Right lobe of liver (tissue), 6 donors: Measurements from ENCODE around the gene METTL8. TPM values are rescaled to one million over a fixed set of nuclear protein-coding genes. Genes with fewer than 3 reads are reported as not detected.
"Not testable (repeated sequence)": the region's sequence is repeated elsewhere in the genome, so short reads cannot be mapped to it uniquely, and the experiment has no call there.

Experiments
- ATAC-seq, 4 donors: fragments of 200-7000 bp; cut with Tn5 transposase; one replicate each; pipeline ENCODE4 v1.9.1; 2020; ENCODE audit warnings: mild to moderate bottlenecking in 4 of 4, moderate library complexity in 4 of 4
- DNase-seq, 3 donors: peaks; one replicate each; pipeline ENCODE4 v3.0.0-alpha.2; 2020
- H3K27ac ChIP-seq, 3 donors: fragments of 200-600 bp; one replicate each; pipeline ENCODE4 v1.8.0; 2022
- H3K27me3 ChIP-seq, 2 donors: fragments of 200-600 bp; one replicate each; pipeline ENCODE4 v1.8.0; 2022
- H3K36me3 ChIP-seq, 4 donors: fragments of 200-600 bp; sonication (generic) in 1 of 4; one replicate each; pipeline versions ENCODE4 v1.5.1 to v1.8.0; 2017 to 2022; ENCODE audit warnings: control low read depth in 1 of 4
- H3K4me1 ChIP-seq, 4 donors: fragments of 200-600 bp; sonication (generic) in 1 of 4; one replicate each; pipeline versions ENCODE4 v1.5.1 to v1.8.0; 2017 to 2022; ENCODE audit warnings: control low read depth in 1 of 4
- H3K4me3 ChIP-seq, 3 donors: fragments of 200-600 bp; one replicate each; pipeline ENCODE4 v1.8.0; 2022
- H3K9me3 ChIP-seq, 4 donors: fragments of 200-600 bp; sonication (generic) in 1 of 4; one replicate each; pipeline versions ENCODE4 v1.5.1 to v1.8.0; 2017 to 2022; ENCODE audit warnings: control low read depth in 1 of 4
- CTCF ChIP-seq, 4 donors: fragments of 200-600 bp in 3 of 4; fragments of 450-650 bp in 1 of 4; IDR thresholded peaks; one replicate each; pipeline versions ENCODE4 v1.5.1 to v1.8.0; 2016 to 2022; ENCODE audit warnings: antibody characterized with exemption in 4 of 4, mild to moderate bottlenecking in 2 of 4
- POLR2A ChIP-seq: fragments of 450-650 bp; IDR thresholded peaks from one replicate; pipeline ENCODE4 v1.6.1; 2017; ENCODE audit warnings: antibody characterized with exemption, mild to moderate bottlenecking
- WGBS: methylation state at CpG from one replicate; pipeline ENCODE4 v1.1.6; 2018; ENCODE audit warnings: low coverage, low lambda C conversion rate; ENCODE audit not compliant: insufficient coverage; ENCODE audit errors: missing lambda C conversion rate; 5-methylcytosine and 5-hydroxymethylcytosine counted together
- intact Hi-C, 2 donors: fragments of 100-400 bp; cut with DNase I; formaldehyde crosslinking; loops; one replicate each; pipeline versions ENCODE4 v1.11.2 to v1.14.1; 2022
- total RNA-seq, 6 experiments: library from RNA; depleted of rRNA in 2 of 6; stranded (reverse); fragments of >200 nt in 2 of 6; fragmentation: NEBNext Ultra II Directional in 3 of 6; extraction: Animal tissue kit (Norgen Biotek cat#: 25700) in 3 of 6; gene quantifications; one replicate each; pipeline versions ENCODE4 v1.1.0 to v1.2.4, GENCODE V29; 2016 to 2023
- donor health status: DM: no; HTN: yes; CAD: no.
- donor health status: DM: no; HTN: no; CAD: no.
- donor health status: DM: no; HTN: no; CAD: no.
- donor health status: DM: no; HTN: yes; CAD: no.
- donor health status: DM: no; HTN: yes; CAD: no.

METTL8 gene
- total RNA-seq, 6 experiments from 2014 or later = 6.5 to 13.8 (median 9.5) TPM

- no peak overlapping the region for H3K4me3 ChIP-seq
- WGBS = 74% methylated on average over 3 of the region's 3 CpGs
- intact Hi-C loops = no loop called here
- no peaks in the 10 kb centered on the region for H3K9me3 ChIP-seq
- ATAC-seq (no peak), DNase-seq (no peak)
- H3K36me3 ChIP-seq = no peaks in the 10 kb centered on the region
- H3K27me3 ChIP-seq = no peaks in the 10 kb centered on the region
- no peaks in the 10 kb centered on the region for H3K4me1 ChIP-seq
- no peak overlapping the region for H3K27ac ChIP-seq
- no peak for TF ChIP-seq CTCF (IDR thresholded peaks at IDR 0.05)
- TF ChIP-seq POLR2A = no peak
Observed at GRCh38 chr2:171420728-171421563, 12.8 kb downstream of the METTL8 start.

DNA sequence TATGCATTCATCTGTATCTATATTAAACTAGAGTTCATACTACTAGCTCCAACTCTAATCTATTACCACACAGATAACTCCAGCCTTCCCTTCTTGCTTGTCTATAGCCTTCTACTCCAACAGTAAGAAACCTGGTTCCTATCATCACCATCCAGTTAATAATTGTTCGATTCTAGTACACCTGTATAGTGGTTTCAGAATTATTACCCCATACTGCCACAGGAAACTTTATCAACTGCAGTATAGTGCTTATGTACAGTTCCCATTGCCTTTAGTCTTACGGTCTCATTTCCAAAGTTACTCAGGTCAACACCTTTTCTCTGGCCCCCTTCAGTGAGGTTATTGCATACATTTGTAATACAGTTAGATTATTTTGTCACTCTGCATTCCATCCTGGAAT is 14.5 kb downstream of the METTL8 start:
- Histone ChIP-seq H3K4me1 (peaks cover 0 to 4% (median 0%) of the 10 kb centered on the region in 4 donors), H3K4me3 (no peak overlapping the region), H3K9me3 (no peaks in the 10 kb centered on the region), H3K36me3 (no peaks in the 10 kb centered on the region), H3K27me3 (no peaks in the 10 kb centered on the region), H3K27ac (no peak overlapping the region)
- intact Hi-C loops = loop anchor here in 1 of 2 donors (10.0 kb wide), 2 partner anchors 255 to 445 kb away; partner anchors contain the start of gene TLK1
- WGBS = 74% methylated on average over 2 of the region's 2 CpGs
- TF ChIP-seq POLR2A (no peak), CTCF (IDR thresholded peaks at IDR 0.05) (no peak)
- no peak for DNase-seq
- no peak for ATAC-seq

- DNase-seq (peak; percentile 88 to 91 (median 88)), ATAC-seq (peak; percentile 100)
- Histone ChIP-seq H3K4me1 (peaks cover 0 to 4% (median 0%) of the 10 kb centered on the region in 4 donors), H3K4me3 (peak overlapping the region in 1 of 3 donors; percentile 8), H3K36me3 (no peaks in the 10 kb centered on the region), H3K27ac (no peak overlapping the region), H3K9me3 (no peaks in the 10 kb centered on the region), H3K27me3 (no peaks in the 10 kb centered on the region)
- TF ChIP-seq CTCF (IDR thresholded peaks at IDR 0.05) = peak; percentile 81 to 87 (median 86)
- TF ChIP-seq POLR2A = no peak
- intact Hi-C loops = loop anchor here in 1 of 2 donors (10.0 kb wide), 2 partner anchors 251 to 441 kb away; partner anchors contain the start of gene TLK1
- WGBS = 16% methylated on average over 6 of the region's 7 CpGs
Observed at GRCh38 chr2:171416009-171416926, 17.5 kb downstream of the METTL8 start.

DNA sequence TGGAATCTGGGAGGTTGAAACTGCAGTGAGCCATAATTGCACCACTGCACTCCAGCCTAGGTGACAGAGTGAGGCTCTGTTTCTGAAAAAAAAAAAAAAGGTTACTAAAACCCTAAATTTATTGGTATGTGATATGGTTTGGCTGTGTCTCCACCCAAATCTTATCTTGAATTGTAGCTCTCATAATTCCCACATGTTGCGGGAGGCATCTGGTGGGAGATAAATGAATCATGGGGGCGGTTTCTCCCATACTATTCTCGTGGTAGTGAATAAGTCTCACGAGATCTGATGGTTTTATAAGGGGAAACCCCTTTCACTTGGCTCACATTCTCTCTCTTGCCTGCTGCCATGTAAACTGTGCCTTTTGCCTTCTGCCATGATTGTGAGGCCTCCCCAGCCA is 19.1 kb downstream of the METTL8 start:
- H3K36me3 ChIP-seq, ATAC-seq, H3K4me1 ChIP-seq, DNase-seq, H3K4me3 ChIP-seq, H3K27ac ChIP-seq, H3K9me3 ChIP-seq, H3K27me3 ChIP-seq: not testable (repeated sequence)
- 94% methylated on average over 3 of the region's 4 CpGs for WGBS
- intact Hi-C loops = loop anchor here in 1 of 2 donors (10.0 kb wide), 2 partner anchors 250 to 440 kb away; partner anchors contain the start of gene TLK1
